Measurements from ENCODE around the gene UCHL1. TPM values are rescaled to one million over a fixed set of nuclear protein-coding genes. Genes with fewer than 3 reads are reported as not detected.

The UCHL1 gene
- total RNA-seq, 4 donors from 2014 or later = 15.3 to 205 (median 163) TPM

DNA sequence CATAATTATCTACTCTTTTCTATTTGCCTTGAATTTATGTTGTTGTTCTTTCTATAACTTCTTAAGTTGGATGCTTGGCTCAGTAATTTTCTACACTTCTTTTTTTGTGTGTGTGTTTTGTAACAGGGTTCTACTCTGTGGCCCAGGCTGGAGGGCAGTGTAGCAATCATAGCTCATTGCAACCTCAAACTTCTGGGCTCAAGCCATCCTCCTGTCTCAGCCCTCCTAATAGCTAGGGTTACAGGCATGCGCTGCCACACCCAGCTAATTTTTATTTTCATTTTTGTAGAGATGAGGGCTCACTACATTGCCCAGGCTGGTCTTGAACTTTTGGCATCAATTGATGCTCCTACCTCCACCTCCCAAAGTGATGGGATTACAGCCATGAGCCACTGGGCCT is 20.7 kb upstream of the UCHL1 start:
- TF ChIP-seq, protein P1, sequence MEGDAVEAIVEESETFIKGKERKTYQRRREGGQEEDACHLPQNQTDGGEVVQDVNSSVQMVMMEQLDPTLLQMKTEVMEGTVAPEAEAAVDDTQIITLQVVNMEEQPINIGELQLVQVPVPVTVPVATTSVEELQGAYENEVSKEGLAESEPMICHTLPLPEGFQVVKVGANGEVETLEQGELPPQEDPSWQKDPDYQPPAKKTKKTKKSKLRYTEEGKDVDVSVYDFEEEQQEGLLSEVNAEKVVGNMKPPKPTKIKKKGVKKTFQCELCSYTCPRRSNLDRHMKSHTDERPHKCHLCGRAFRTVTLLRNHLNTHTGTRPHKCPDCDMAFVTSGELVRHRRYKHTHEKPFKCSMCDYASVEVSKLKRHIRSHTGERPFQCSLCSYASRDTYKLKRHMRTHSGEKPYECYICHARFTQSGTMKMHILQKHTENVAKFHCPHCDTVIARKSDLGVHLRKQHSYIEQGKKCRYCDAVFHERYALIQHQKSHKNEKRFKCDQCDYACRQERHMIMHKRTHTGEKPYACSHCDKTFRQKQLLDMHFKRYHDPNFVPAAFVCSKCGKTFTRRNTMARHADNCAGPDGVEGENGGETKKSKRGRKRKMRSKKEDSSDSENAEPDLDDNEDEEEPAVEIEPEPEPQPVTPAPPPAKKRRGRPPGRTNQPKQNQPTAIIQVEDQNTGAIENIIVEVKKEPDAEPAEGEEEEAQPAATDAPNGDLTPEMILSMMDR (IDR thresholded peaks at IDR 0.05) = no peak
- ATAC-seq (ENCODE audit: low FRiP score) (no peak), DNase-seq (ENCODE audit: low spot score) (no peak)

DNA sequence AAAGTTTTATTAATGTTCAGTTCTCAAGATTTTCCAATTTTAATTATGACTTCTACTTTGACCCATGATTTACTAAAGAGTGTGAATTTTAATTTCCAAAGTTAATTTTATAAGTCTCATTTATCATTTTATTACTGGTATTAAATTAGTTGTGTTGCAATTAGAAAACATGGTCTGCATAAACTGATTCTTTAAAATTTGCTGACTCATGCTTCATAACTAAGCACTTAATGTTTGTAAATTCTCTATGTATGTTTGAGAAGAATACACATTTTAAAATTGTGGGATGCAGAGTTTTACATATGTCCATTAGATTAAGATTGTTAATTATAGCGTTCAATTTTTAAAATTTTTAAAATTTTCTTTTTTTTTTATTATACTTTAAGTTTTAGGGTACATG is 20.2 kb upstream of the UCHL1 start:
- TF ChIP-seq, protein P1 (IDR thresholded peaks at IDR 0.05) = no peak

DNA sequence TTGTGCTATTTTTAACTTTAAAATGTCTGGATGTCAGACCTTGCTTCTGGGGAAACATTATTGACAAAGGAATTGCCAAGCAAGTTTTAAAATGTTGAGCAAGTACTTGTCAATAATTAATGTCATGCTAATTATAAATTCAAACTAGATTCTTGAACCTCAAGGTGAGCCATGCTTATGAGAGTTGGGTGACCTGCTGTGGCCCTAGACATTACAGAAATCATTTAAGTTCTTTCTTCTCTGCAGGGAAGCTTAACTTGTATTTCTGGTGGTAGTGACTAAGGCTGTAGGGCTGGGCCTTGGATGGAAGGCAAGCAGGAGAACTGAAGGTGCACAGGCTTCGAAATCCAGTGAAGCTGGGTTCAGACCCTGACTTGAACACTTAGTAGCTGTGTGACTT is 14.8 kb upstream of the UCHL1 start:
- DNase-seq (ENCODE audit: low spot score) (no peak), ATAC-seq (ENCODE audit: low FRiP score) (no peak)
- TF ChIP-seq, protein P1 (IDR thresholded peaks at IDR 0.05) = no peak

More for the DNA sequence above, 20.2 kb upstream of the UCHL1 start:
- ATAC-seq (ENCODE audit: low FRiP score) (no peak), DNase-seq (ENCODE audit: low spot score) (no peak)

DNA sequence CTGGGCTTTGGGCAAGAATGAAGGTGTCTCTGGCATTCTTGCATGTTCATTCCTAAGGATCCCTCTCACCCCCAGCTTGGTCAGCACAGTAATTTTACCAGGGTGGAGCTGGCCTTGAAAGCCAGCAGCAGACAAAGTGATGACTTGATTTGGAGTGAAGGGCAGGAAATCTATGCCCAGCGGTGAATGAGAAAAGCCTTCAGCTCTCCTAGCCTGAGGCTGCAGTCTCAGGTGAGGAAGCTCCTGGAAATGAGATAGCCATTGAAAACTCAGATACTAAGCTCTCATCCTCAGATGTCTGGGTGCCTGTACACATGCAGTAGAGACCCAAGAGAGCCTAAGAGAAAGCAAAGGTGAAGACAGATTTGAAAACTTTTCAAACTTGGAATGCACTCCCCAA is 10.7 kb upstream of the UCHL1 start:
- ATAC-seq (ENCODE audit: low FRiP score) = no peak
- DNase-seq (ENCODE audit: low spot score) = no peak
- TF ChIP-seq, protein P1 (IDR thresholded peaks at IDR 0.05) = no peak

DNA sequence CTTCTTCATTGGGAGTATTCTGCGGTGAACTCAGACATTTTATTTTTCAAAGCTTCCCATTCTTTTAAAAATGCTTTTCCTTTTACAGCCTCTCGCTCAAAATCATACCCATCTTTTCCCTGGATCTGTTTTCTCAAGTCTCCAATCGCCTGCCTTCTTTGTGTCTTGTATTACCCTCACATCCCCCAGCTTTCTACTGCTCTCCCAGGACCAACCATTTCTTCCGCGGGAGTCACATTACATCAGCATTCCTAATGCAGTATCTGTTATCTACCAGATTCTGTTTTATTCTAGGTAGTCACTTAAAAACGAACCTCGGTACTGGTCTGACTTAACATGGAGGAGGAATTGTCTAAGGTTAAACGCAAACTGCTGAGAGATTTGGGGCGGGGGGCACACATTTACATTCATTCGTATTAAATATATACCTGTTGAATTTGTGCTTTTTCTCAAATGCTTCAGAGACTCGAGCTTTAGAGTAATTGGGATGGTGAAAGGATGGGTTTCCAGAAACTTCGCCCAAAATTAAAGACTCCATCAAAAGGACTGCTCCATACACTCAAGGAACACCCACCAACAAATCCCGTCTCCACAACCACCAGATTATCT is 493 bp upstream of the UCHL1 start:
- TF ChIP-seq, protein P1 (IDR thresholded peaks at IDR 0.05) = no peak
- ATAC-seq (ENCODE audit: low FRiP score) = peak; percentile 4
- DNase-seq (ENCODE audit: low spot score) = no peak

DNA sequence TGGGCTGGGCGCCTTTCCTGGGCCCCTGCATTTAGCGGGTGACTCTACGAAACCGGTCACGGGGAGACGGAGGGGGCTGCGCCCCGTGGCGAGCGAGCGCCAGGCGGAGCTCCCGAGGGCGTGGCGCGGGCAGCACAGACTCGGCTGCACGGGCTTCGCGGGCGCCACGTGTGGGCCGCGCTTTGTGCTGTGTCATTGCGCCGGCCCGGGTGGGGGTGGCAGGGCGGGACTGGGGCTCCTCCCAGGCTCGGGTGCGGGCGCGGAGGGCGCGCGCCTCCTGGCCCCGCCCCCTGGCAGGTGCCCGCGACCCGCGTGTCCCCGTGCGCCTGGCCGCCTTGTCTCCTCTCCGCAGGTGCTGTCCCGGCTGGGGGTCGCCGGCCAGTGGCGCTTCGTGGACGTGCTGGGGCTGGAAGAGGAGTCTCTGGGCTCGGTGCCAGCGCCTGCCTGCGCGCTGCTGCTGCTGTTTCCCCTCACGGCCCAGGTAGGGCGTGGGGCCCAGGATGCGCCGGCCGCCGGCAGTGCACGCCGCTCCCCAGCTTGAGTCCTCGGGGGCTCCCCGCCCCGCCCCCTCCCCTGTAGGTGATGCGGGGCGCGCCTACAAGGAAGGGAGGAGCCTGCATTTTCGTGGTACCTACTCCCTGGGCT is 651 bp downstream of the UCHL1 start:
- ATAC-seq (ENCODE audit: low FRiP score) (peak; percentile 75), DNase-seq (ENCODE audit: low spot score) (no peak)
- TF ChIP-seq, protein P1 (IDR thresholded peaks at IDR 0.05) = no peak

DNA sequence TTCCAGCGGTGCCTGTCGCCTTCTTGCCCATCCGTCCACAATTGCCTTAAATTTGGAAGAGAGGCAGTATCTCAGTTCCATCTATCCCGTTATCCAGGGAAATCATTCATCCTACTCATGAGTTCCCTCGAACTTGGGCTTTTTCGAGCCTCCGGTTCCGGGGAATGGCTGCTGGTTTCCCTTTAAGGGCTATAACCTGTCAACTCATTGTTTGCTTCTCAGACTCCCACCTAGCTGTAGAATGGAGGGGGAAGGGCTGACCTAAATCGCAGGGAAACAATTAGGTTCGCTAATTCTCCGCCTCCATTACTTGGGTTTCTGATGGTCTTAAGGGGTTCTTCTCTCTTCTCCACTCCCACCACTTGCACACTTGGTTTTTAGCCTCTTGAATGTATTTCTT is 1.2 kb downstream of the UCHL1 start:
- TF ChIP-seq, protein P1 (IDR thresholded peaks at IDR 0.05) = no peak
- no peak for ATAC-seq (ENCODE audit: low FRiP score)
- DNase-seq (ENCODE audit: low spot score) = no peak

All from omental fat pad (tissue), 4 donors.